ENCODE data around the gene TUSC2. TPM values are rescaled to one million over a fixed set of nuclear protein-coding genes. Genes with fewer than 3 reads are reported as not detected.

TUSC2 gene
- total and polyA plus RNA-seq, 2 of the 8 experiments (the other 6 are each of a cell fraction or from before 2014, with no cell fraction given): 33.3 to 65.4 TPM

GRCh38 chr3:50336452-50337174, 8.6 kb upstream of the TUSC2 start:
- peaks cover 18% of the 10 kb centered on the region for H3K23me2 ChIP-seq (ENCODE audit: low read depth, low read length)
- peak overlapping the region; percentile 77 to 88 (median 84) for H3K9ac ChIP-seq (replicated peaks in 1 of 4; ENCODE audit: extremely low read depth in 1 of 4, low read depth in 3 of 4, low read length in 3 of 4)
- peaks cover 0 to 28% of the 10 kb centered on the region in 2 experiments; a peak in 2 of 4 replicates for H3K79me2 ChIP-seq (ENCODE audit: control insufficient read depth in 1 of 2, insufficient read depth in 2 of 2, low read length in 2 of 2)
- DNase-seq (ENCODE audit: low read depth in 1 of 2, low spot score in 2 of 2): no peak
- no peak overlapping the region for H2BK20ac ChIP-seq (ENCODE audit: low read length)
- peak overlapping the region; percentile 59; the same call in 1 of the 2 replicates for H4K8ac ChIP-seq (ENCODE audit: extremely low read depth, insufficient read depth, low read length)
- no peak overlapping the region for H3K4ac ChIP-seq (replicated peaks; ENCODE audit: insufficient read length, low read depth, low read length)
- peaks cover 4 to 10% of the 10 kb centered on the region in 2 experiments for H4K20me1 ChIP-seq (replicated peaks in 1 of 2; ENCODE audit: control insufficient read depth in 1 of 2, insufficient read depth in 2 of 2, low read length in 2 of 2)
- TF ChIP-seq SAP30 (IDR thresholded peaks at IDR 0.05; ENCODE audit: insufficient read depth, insufficient replicate concordance, low read length) (peak; percentile 86), KDM1A (IDR thresholded peaks at IDR 0.05; ENCODE audit: borderline replicate concordance, low read length) (no peak), SIN3A (conservative IDR thresholded peaks at IDR 0.05 in 1 of 2, IDR thresholded peaks at IDR 0.05 in 1 of 2; ENCODE audit: low read depth in 1 of 2, low read length in 2 of 2) (peak in 1 of 2 experiments; percentile 67; a peak in 1 of 4 replicates), CEBPB (IDR thresholded peaks at IDR 0.05; ENCODE audit: low read depth, low read length) (no peak), KDM4A (IDR thresholded peaks at IDR 0.05; ENCODE audit: low read depth, low read length, severe bottlenecking) (peak; percentile 26), SIX5 (IDR thresholded peaks at IDR 0.05; ENCODE audit: low read depth, low read length) (no peak), RNF2 (IDR thresholded peaks at IDR 0.05; ENCODE audit: borderline replicate concordance, low read depth, low read length, missing control alignments, poor library complexity, severe bottlenecking) (no peak), TEAD4 (IDR thresholded peaks at IDR 0.05; ENCODE audit: low read depth, low read length) (peak; percentile 76)
- H3K4me3 ChIP-seq (ENCODE audit: extremely low read depth in 1 of 4, insufficient read depth in 2 of 4, low read depth in 3 of 4, low read length in 4 of 4): peak overlapping the region; percentile 72 to 96 (median 88)
- H3K14ac ChIP-seq (ENCODE audit: insufficient read length): no peak overlapping the region
- WGBS, 2 experiments (ENCODE audit: extremely low coverage in 1 of 2, insufficient coverage in 1 of 2, insufficient read length in 1 of 2, insufficient replicate concordance in 2 of 2, low coverage in 1 of 2, low lambda C conversion rate in 2 of 2, missing lambda C conversion rate in 1 of 2): 2% methylated on average over 18 of the region's 31 CpGs; no CpG with 5 or more reads in 1 of the 2 experiments
- no peak overlapping the region for H2AK5ac ChIP-seq (ENCODE audit: low read depth, low read length)
- peak overlapping the region; percentile 95 to 98 for H3K4me2 ChIP-seq (ENCODE audit: insufficient read depth in 1 of 2, low read depth in 2 of 2, low read length in 2 of 2)
- H2BK120ac ChIP-seq (replicated peaks; ENCODE audit: low read depth, low read length): no peak overlapping the region
- H3K18ac ChIP-seq (ENCODE audit: extremely low read depth, low read length): peak overlapping the region; percentile 61; the same call in 1 of the 2 replicates
- peak overlapping the region; percentile 11; the same call in 1 of the 2 replicates for H2BK12ac ChIP-seq (ENCODE audit: low read depth, low read length)
- H2AFZ ChIP-seq (ENCODE audit: low read length): 0 out of 2 replicates have a peak overlapping the region, but pooled peaks have one; percentile 2
- peak overlapping the region; percentile 79 for H3K56ac ChIP-seq (replicated peaks; ENCODE audit: insufficient read length, low read depth, low read length)
- CTCF ChIA-PET (ENCODE audit: partially characterized antibody): interaction anchor here (0.7 to 7.7 kb wide), 18 partner anchors 8 to 1053 kb away, joined by 3 to 60 read pairs (median 4); partner anchors contain the start of genes CISH, HYAL1, HYAL2 and HYAL3
- H3K4me1 ChIP-seq (replicated peaks in 1 of 4; ENCODE audit: control insufficient read depth in 3 of 4, insufficient read depth in 4 of 4, low read length in 3 of 4): peaks cover 0 to 15% (median 14%) of the 10 kb centered on the region in 4 experiments; a peak in 5 of 7 replicates
- H3K9me3 ChIP-seq (ENCODE audit: insufficient read depth in 2 of 2, low read depth in 1 of 2, low read length in 1 of 2): no peaks in the 10 kb centered on the region
- H3K36me3 ChIP-seq (ENCODE audit: control insufficient read depth in 2 of 4, insufficient read depth in 4 of 4, low read length in 3 of 4): peaks cover 2 to 5% (median 4%) of the 10 kb centered on the region in 4 experiments; a peak in 4 of 8 replicates
- H3K27ac ChIP-seq (ENCODE audit: low read depth, low read length): peak overlapping the region; percentile 72; the same call in 1 of the 2 replicates
- H3K23ac ChIP-seq (ENCODE audit: insufficient read length): no peak overlapping the region
- peak overlapping the region; percentile 86; the same call in 1 of the 2 replicates for H2BK5ac ChIP-seq (ENCODE audit: low read depth, low read length)
- peak overlapping the region; percentile 93 for H4K91ac ChIP-seq (replicated peaks; ENCODE audit: insufficient read length, low read length)
- peaks cover 18 to 37% (median 32%) of the 10 kb centered on the region in 4 experiments for H3K27me3 ChIP-seq (replicated peaks in 1 of 4; ENCODE audit: control insufficient read depth in 3 of 4, extremely low read depth in 1 of 4, insufficient read depth in 3 of 4, low read length in 3 of 4)
- POLR2A ChIA-PET (ENCODE audit: partially characterized antibody): interaction anchor here (0.6 to 4.4 kb wide), 21 partner anchors 8 to 233 kb away, joined by 3 to 40 read pairs (median 5); partner anchors contain the start of genes CYB561D2, HEMK1, HYAL2 and HYAL3
- peak overlapping the region; percentile 89 for H4K5ac ChIP-seq (ENCODE audit: insufficient read length, low read depth, low read length)
- no peak for FAIRE-seq
- H2BK15ac ChIP-seq (ENCODE audit: low read length): no peak overlapping the region
- H3K79me1 ChIP-seq (ENCODE audit: low read depth, low read length): peaks cover 6% of the 10 kb centered on the region; the same call in 1 of the 2 replicates
